Thyroid gland (tissue), 4 donors: ENCODE measurements around the gene VPS18. TPM values are rescaled to one million over a fixed set of nuclear protein-coding genes. Genes with fewer than 3 reads are reported as not detected.
A peak's percentile ranks its signal among the peaks of the same experiment; 100 is the strongest.

Experiments used
- DNase-seq, 2 donors: peaks; one replicate each; pipeline ENCODE4 v3.0.0-alpha.2; 2019
- H3K27ac ChIP-seq, 3 donors: fragments of 200-600 bp; sonication (generic); 1 replicate in 2 of 3; 2 replicates in 1 of 3; pipeline ENCODE4 v1.5.1; 2016 to 2019; ENCODE audit warnings: mild to moderate bottlenecking in 1 of 3, moderate library complexity in 1 of 3
- H3K27me3 ChIP-seq: fragments of 200-600 bp; sonication (generic); one replicate; pipeline ENCODE4 v1.5.1; 2019
- H3K36me3 ChIP-seq, 2 donors: fragments of 200-600 bp; sonication (generic); one replicate each; pipeline ENCODE4 v1.5.1; 2016 to 2019
- H3K4me1 ChIP-seq, 2 donors: fragments of 200-600 bp; sonication (generic); one replicate each; pipeline ENCODE4 v1.5.1; 2017 to 2019
- H3K4me3 ChIP-seq, 3 donors: fragments of 200-600 bp; sonication (generic); replicated peaks in 1 of 3; 1 replicate in 2 of 3; 2 replicates in 1 of 3; pipeline ENCODE4 v1.5.1; 2016; ENCODE audit warnings: mild to moderate bottlenecking in 1 of 3
- H3K9me3 ChIP-seq: fragments of 200-600 bp; sonication (generic); one replicate; pipeline ENCODE4 v1.5.1; 2017
- POLR2A ChIP-seq, 2 donors: fragments of 450-650 bp; IDR thresholded peaks; one replicate each; pipeline ENCODE4 v1.6.1; 2017; ENCODE audit warnings: antibody characterized with exemption in 2 of 2, mild to moderate bottlenecking in 2 of 2, moderate library complexity in 1 of 2
- WGBS, 2 donors: methylation state at CpG; one replicate each; pipeline ENCODE4 v1.1.5; 2017; 5-methylcytosine and 5-hydroxymethylcytosine counted together
- intact Hi-C: fragments of 100-400 bp; cut with DNase I; formaldehyde crosslinking; loops from one replicate; pipeline ENCODE4 v1.15.1; 2023
- total RNA-seq, 4 donors: library from RNA; depleted of rRNA; stranded (reverse); fragments of >200 nt; gene quantifications; one replicate each; pipeline ENCODE4 v1.2.3, GENCODE V29; 2016
- TF ChIP-seq, protein P1 (sequence below), 6 experiments: fragments of 200-600 bp in 3 of 6; fragments of 450-650 bp in 3 of 6; sonication (generic) in 3 of 6; IDR thresholded peaks; one replicate each; pipeline ENCODE4 v1.5.1; 2016 to 2019; ENCODE audit warnings: antibody characterized with exemption in 6 of 6, mild to moderate bottlenecking in 2 of 6, inconsistent platforms in 1 of 6, moderate library complexity in 1 of 6

Gene VPS18
- total RNA-seq, 4 donors from 2014 or later, result 29.2 to 43.6 (median 37.2) TPM

DNA sequence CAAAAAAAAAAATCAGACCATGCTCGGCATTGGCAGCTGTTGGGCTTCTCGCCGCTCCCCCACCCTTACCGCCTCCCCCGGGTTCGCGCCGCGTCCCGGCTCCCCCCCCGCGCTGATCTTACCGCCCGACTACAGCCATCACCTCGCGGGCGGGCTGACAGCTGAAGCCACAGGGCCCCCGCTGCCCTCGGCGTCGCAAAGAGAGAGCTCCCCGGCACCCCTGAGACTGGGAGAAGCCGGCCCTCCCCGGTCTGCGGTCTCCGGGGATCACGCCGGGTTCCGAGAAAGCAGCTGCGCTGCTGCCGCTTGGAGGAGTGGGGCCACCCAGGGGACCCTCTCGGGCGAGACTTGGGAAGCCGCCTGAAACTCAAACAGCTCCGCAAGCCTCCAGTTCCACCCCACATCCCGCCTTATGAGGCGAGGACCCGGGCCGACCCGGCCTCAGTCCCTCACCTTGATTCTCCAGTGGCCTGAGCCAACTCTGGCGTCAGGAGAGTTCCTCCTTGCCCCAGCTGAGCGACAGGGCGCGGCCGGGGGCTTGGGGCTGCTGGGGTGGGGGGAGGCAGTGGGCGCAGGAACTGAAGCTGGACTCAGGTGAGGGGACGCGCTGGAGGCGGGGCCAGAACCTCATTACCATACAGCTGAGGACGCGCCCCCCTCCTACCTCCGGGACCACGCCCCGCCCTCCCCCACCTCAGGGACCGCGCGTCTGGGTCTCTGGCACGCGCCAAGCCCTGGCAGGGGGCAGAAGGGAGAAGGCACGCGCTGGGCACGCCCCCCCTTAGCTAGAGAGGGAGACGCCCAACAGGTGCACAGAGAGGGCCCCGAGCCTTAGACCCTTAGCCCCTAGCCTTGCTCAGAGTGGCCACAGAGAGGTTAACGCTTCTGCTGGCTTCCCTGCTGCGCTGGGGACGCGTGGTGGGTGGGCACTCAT, 33.9 kb downstream of the VPS18 start:
- 1 to 2% methylated on average over 10 to 35 of the region's 68 CpGs for WGBS, 2 donors
- Histone ChIP-seq H3K9me3 (no peaks in the 10 kb centered on the region), H3K4me3 (peak overlapping the region in 2 of 3 donors; percentile 4 to 45), H3K27ac (no peak overlapping the region), H3K27me3 (peaks cover 7% of the 10 kb centered on the region), H3K4me1 (peaks cover 51 to 58% of the 10 kb centered on the region in 2 donors), H3K36me3 (no peaks in the 10 kb centered on the region)
- intact Hi-C loops, result no loop called here
- DNase-seq, result peak in 1 of 2 donors; percentile 24
- TF ChIP-seq, protein P1, sequence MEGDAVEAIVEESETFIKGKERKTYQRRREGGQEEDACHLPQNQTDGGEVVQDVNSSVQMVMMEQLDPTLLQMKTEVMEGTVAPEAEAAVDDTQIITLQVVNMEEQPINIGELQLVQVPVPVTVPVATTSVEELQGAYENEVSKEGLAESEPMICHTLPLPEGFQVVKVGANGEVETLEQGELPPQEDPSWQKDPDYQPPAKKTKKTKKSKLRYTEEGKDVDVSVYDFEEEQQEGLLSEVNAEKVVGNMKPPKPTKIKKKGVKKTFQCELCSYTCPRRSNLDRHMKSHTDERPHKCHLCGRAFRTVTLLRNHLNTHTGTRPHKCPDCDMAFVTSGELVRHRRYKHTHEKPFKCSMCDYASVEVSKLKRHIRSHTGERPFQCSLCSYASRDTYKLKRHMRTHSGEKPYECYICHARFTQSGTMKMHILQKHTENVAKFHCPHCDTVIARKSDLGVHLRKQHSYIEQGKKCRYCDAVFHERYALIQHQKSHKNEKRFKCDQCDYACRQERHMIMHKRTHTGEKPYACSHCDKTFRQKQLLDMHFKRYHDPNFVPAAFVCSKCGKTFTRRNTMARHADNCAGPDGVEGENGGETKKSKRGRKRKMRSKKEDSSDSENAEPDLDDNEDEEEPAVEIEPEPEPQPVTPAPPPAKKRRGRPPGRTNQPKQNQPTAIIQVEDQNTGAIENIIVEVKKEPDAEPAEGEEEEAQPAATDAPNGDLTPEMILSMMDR (IDR thresholded peaks at IDR 0.05), result no peak
- no peak for TF ChIP-seq POLR2A (IDR thresholded peaks at IDR 0.05)

DNA sequence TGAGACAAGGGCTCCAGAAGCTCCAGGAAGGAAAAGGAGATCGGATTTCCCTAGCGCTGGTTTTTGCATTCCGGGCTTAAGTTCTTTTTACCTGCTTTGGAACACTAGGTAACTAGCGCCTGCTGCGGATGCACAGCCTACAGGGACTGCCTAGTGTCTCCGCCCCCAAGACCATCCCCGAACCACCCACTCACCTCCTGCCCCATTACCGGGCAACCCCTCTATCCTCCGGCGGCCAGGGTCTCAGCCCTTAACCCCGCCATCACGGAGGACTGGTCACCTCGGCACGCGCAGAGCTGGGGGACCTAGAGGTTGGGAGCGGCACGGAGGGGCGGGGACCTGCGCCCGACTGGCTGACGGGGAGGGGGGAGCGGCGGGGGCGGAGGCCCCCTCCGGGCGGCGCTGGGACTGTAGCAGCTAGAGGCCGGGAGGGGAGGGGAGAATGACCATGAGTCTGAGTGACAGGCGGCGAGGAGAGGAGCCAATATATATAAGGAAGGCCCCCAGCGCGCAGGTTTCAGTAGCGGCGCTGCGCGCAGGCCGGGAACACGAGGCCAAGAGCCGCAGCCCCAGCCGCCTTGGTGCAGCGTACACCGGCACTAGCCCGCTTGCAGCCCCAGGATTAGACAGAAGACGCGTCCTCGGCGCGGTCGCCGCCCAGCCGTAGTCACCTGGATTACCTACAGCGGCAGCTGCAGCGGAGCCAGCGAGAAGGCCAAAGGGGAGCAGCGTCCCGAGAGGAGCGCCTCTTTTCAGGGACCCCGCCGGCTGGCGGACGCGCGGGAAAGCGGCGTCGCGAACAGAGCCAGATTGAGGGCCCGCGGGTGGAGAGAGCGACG, 34.8 kb downstream of the VPS18 start, which contains the start of gene DLL4:
Gene DLL4 (plus strand): TSS at position 520 of the 839 bp plus-strand sequence. CDS start 329 bp downstream, outside the sequence.
- peak; percentile 52 to 61 for DNase-seq
- Histone ChIP-seq H3K9me3 (no peaks in the 10 kb centered on the region), H3K4me3 (peak within 1 kb of the TSS in 2 of 3 donors; percentile 4 to 45), H3K36me3 (no peaks in the 10 kb centered on the region), H3K27ac (peak within 1 kb of the TSS in 2 of 3 donors; percentile 29 to 56), H3K27me3 (peaks cover 7% of the 10 kb centered on the region), H3K4me1 (peaks cover 51 to 58% of the 10 kb centered on the region in 2 donors)
- TF ChIP-seq, protein P1 (IDR thresholded peaks at IDR 0.05), result no peak
- TF ChIP-seq POLR2A (IDR thresholded peaks at IDR 0.05), result peak in 1 of 2 donors; percentile 70
- WGBS, 2 donors, result 0 to 1% methylated on average over 5 to 22 of the region's 71 CpGs
- intact Hi-C loops, result no loop called here

DNA sequence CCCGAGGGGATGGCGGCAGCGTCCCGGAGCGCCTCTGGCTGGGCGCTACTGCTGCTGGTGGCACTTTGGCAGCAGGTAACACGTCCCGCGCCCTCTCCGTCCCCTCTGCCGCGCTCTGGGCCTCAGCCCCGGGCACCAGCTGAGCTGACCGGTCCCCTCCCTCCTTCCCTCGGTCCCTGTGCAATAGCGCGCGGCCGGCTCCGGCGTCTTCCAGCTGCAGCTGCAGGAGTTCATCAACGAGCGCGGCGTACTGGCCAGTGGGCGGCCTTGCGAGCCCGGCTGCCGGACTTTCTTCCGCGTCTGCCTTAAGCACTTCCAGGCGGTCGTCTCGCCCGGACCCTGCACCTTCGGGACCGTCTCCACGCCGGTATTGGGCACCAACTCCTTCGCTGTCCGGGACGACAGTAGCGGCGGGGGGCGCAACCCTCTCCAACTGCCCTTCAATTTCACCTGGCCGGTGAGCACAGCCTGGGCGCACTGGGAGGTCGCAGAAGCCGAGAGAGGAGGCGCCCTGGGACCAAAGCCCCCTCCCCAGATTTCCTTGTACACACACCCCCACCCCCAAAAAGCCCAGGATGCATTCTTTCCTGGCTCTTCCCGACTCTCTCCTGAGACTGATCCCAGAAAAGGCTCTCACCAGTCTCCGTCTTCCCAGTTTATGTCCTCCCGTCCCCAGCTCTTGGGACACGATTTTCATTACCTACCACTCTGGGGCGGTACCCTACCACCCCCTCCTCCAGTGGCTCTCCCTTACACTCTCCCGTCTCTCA, 35.6 kb downstream of the VPS18 start:
- H3K27ac ChIP-seq, result peak overlapping the region in 2 of 3 donors; percentile 29 to 56
- peak overlapping the region in 1 of 3 donors; percentile 45 for H3K4me3 ChIP-seq
- no peak for TF ChIP-seq POLR2A (IDR thresholded peaks at IDR 0.05)
- TF ChIP-seq, protein P1 (IDR thresholded peaks at IDR 0.05), result no peak
- intact Hi-C loops, result no loop called here
- DNase-seq, result peak; percentile 65 to 75
- peaks cover 7% of the 10 kb centered on the region for H3K27me3 ChIP-seq
- H3K36me3 ChIP-seq, result no peaks in the 10 kb centered on the region
- peaks cover 51 to 58% of the 10 kb centered on the region in 2 donors for H3K4me1 ChIP-seq
- WGBS, 2 donors, result 1 to 2% methylated on average over 28 to 30 of the region's 56 CpGs
- no peaks in the 10 kb centered on the region for H3K9me3 ChIP-seq

DNA sequence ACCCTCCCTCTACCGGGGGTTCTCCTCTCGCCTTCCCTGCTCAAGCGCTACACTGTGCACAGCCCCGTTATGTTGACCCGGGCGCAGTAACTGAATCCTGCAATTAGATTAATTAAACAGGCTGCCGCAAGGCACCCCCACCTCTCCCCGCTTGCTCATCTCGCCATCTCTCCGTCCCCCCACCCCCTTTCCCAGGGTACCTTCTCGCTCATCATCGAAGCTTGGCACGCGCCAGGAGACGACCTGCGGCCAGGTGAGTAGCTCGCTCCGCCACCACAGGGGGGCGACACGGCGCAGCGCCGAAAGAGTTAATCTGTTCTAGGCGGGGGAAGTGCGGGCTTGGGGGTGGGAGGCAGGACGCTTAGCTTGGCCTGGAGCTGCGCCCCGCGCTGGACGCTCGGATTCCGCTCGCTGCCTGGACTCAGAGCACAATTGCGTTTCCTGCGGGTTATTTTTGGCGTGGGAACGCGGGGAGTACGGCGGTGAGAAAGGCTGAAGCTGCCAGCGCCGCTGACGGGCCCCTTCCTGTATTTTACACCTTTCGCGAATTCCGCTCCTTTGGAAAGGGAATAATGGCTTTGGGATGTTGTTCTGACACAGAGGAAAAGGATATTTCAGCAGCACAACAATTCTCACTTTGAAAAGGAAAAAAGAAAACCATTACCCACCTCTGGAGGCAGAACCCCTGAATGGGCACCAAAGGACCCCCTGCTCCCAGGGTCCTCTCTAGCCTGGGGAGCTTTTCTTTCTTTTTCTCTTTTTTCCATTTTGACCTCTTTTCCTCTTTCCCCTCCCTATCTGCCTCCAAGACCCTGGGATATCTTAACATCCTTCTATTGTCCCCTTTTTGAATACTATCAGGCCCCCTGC, 36.4 kb downstream of the VPS18 start:
- peak; percentile 48 to 56 for DNase-seq
- peaks cover 49 to 55% of the 10 kb centered on the region in 2 donors for H3K4me1 ChIP-seq
- H3K27me3 ChIP-seq, result peaks cover 7% of the 10 kb centered on the region
- intact Hi-C loops, result no loop called here
- no peaks in the 10 kb centered on the region for H3K36me3 ChIP-seq
- WGBS, 2 donors, result 2% methylated on average over 43 to 46 of the region's 46 CpGs
- peak overlapping the region in 1 of 3 donors; percentile 45 for H3K4me3 ChIP-seq
- no peak for TF ChIP-seq POLR2A (IDR thresholded peaks at IDR 0.05)
- TF ChIP-seq, protein P1 (IDR thresholded peaks at IDR 0.05), result peak; percentile 17 to 49 (median 30)
- no peaks in the 10 kb centered on the region for H3K9me3 ChIP-seq
- H3K27ac ChIP-seq, result peak overlapping the region in 2 of 3 donors; percentile 29 to 56
